ENCODE data around the gene NRN1. TPM values are rescaled to one million over a fixed set of nuclear protein-coding genes. Genes with fewer than 3 reads are reported as not detected.

The NRN1 gene
- polyA plus RNA-seq, 1 donor (not counting 4 experiments of a cell fraction or from before 2014, with no cell fraction given): 5.7 TPM

- Histone ChIP-seq H3K9me1 (ENCODE audit: control insufficient read depth, extremely low read depth, insufficient read depth, low read length) (no peaks in the 10 kb centered on the region), H3K9me3 (ENCODE audit: control insufficient read depth, low read depth, low read length) (no peaks in the 10 kb centered on the region), H3K27ac (ENCODE audit: control insufficient read depth, insufficient read depth, low read length) (no peak overlapping the region), H3K4me1 (ENCODE audit: control insufficient read depth, extremely low read depth, insufficient read depth, low read length) (no peaks in the 10 kb centered on the region), H3K36me3 (ENCODE audit: control insufficient read depth in 2 of 2, extremely low read depth in 1 of 2, insufficient read depth in 2 of 2, low read length in 2 of 2) (no peaks in the 10 kb centered on the region), H3K79me2 (ENCODE audit: control insufficient read depth, insufficient read depth, low read length) (no peaks in the 10 kb centered on the region), H4K20me1 (ENCODE audit: control insufficient read depth, extremely low read depth, insufficient read depth, low read length) (no peaks in the 10 kb centered on the region), H3K4me3 (ENCODE audit: control insufficient read depth in 2 of 3, extremely low read depth in 1 of 3, insufficient read depth in 2 of 3, low read depth in 1 of 3, low read length in 3 of 3) (no peak overlapping the region), H3K27me3 (ENCODE audit: control insufficient read depth, extremely low read depth, insufficient read depth, low read length) (peaks cover 4% of the 10 kb centered on the region), H3K9ac (ENCODE audit: control insufficient read depth, extremely low read depth, insufficient read depth, low read length) (no peak overlapping the region), H3K4me2 (ENCODE audit: control insufficient read depth, extremely low read depth, insufficient read depth, low read depth, low read length) (no peak overlapping the region), H2AFZ (ENCODE audit: control insufficient read depth, low read length) (no peak overlapping the region)
- FAIRE-seq (no peak), DNase-seq (ENCODE audit: low read depth, low spot score) (no peak)
- TF ChIP-seq EZH2 (IDR thresholded peaks at IDR 0.05; ENCODE audit: low read length) (no peak), CTCF (optimal IDR thresholded peaks at IDR 0.05 in 1 of 3, IDR thresholded peaks at IDR 0.05 in 1 of 3, conservative IDR thresholded peaks at IDR 0.05 in 1 of 3; ENCODE audit: extremely low read depth in 1 of 3, insufficient read depth in 2 of 3, low read length in 3 of 3) (peak; percentile 17 to 50 (median 31))
- dilution Hi-C loops (cut with MboI; ENCODE audit: extremely low pct_ligation_motif_present, low sequenced_read_pairs): no loop called here
Measured at GRCh38 chr6:5950361-5950785, 56.4 kb downstream of the NRN1 start.
